Naive thymus-derived CD4-positive, alpha-beta T cell (primary cell): ENCODE measurements around the gene SERPINB7. TPM values are rescaled to one million over a fixed set of nuclear protein-coding genes. Genes with fewer than 3 reads are reported as not detected.

Source experiments
- ATAC-seq: fragments of 150-1000 bp; cut with Tn5 transposase; 2 replicates; pipeline ENCODE4 v1.10.0; 2021; ENCODE audit warnings: mild to moderate bottlenecking, moderate library complexity
- CTCF ChIA-PET: fragments of 350-600 bp; sonication (Branson Sonifier 250); formaldehyde crosslinking; loops from one replicate; lab custom pipeline; 2021; ENCODE audit warnings: antibody characterized with exemption; lab: Charles Lee
- POLR2A ChIA-PET: fragments of 350-600 bp; sonication (Branson Sonifier 250); formaldehyde crosslinking; loops from one replicate; lab custom pipeline; 2021; ENCODE audit warnings: antibody characterized with exemption, inconsistent platforms; lab: Charles Lee
- DNase-seq, 9 donors: peaks; one replicate each; pipeline versions ENCODE4 v3.0.0 to v3.0.0-alpha.2; 2020 to 2022; ENCODE audit warnings: mixed read lengths in 1 of 9
- H3K27ac ChIP-seq: one replicate; pipeline ENCODE4 v1.7.0; 2013; ENCODE audit warnings: mild to moderate bottlenecking, low read depth, low read length, moderate library complexity
- H3K27me3 ChIP-seq, 2 donors: one replicate each; pipeline ENCODE4 v1.7.0; 2013; ENCODE audit warnings: low read length in 2 of 2, mild to moderate bottlenecking in 2 of 2, moderate library complexity in 2 of 2; ENCODE audit not compliant: control insufficient read depth in 2 of 2, insufficient read depth in 2 of 2
- H3K36me3 ChIP-seq, 3 experiments: 1 replicate in 2 of 3; 2 replicates in 1 of 3; pipeline ENCODE4 v1.7.0; 2013; ENCODE audit warnings: low read length in 3 of 3, mild to moderate bottlenecking in 3 of 3, moderate library complexity in 1 of 3; ENCODE audit not compliant: insufficient read depth in 3 of 3, control insufficient read depth in 2 of 3
- H3K4me1 ChIP-seq, 2 donors: one replicate each; pipeline ENCODE4 v1.7.0; 2013; ENCODE audit warnings: low read length in 2 of 2, mild to moderate bottlenecking in 2 of 2, moderate library complexity in 1 of 2; ENCODE audit not compliant: control insufficient read depth in 2 of 2, insufficient read depth in 2 of 2
- H3K4me3 ChIP-seq: 2 replicates; pipeline ENCODE4 v1.7.0; 2013; ENCODE audit warnings: mild to moderate bottlenecking, low read length
- H3K9me3 ChIP-seq, 3 experiments: 1 replicate in 2 of 3; 2 replicates in 1 of 3; pipeline ENCODE4 v1.7.0; 2013; ENCODE audit warnings: low read length in 3 of 3; ENCODE audit not compliant: control insufficient read depth in 2 of 3
- H3K27ac Mint-ChIP-seq, 9 donors: one replicate each; pipeline ENCODE4 v1.8.0; 2020 to 2022; ENCODE audit warnings: mixed read lengths in 9 of 9, mild to moderate bottlenecking in 8 of 9, moderate library complexity in 5 of 9, inconsistent platforms in 2 of 9
- H3K27me3 Mint-ChIP-seq, 5 donors: one replicate each; pipeline ENCODE4 v1.8.0; 2021 to 2022; ENCODE audit warnings: mixed read lengths in 5 of 5, mild to moderate bottlenecking in 1 of 5
- H3K36me3 Mint-ChIP-seq, 5 donors: one replicate each; pipeline ENCODE4 v1.8.0; 2020 to 2022; ENCODE audit warnings: mixed read lengths in 5 of 5, mild to moderate bottlenecking in 3 of 5, inconsistent platforms in 1 of 5
- H3K4me1 Mint-ChIP-seq, 7 donors: one replicate each; pipeline ENCODE4 v1.8.0; 2020 to 2022; ENCODE audit warnings: mixed read lengths in 7 of 7, mild to moderate bottlenecking in 3 of 7, inconsistent platforms in 1 of 7
- H3K4me3 Mint-ChIP-seq, 10 donors: one replicate each; pipeline ENCODE4 v1.8.0; 2020 to 2022; ENCODE audit warnings: mild to moderate bottlenecking in 10 of 10, mixed read lengths in 10 of 10, moderate library complexity in 6 of 10, inconsistent platforms in 2 of 10
- H3K9me3 Mint-ChIP-seq, 11 donors: one replicate each; pipeline ENCODE4 v1.8.0; 2020 to 2022; ENCODE audit warnings: mixed read lengths in 11 of 11, mild to moderate bottlenecking in 4 of 11, inconsistent platforms in 1 of 11, moderate library complexity in 1 of 11
- intact Hi-C, 2 donors: fragments of 100-400 bp; cut with micrococcal nuclease; formaldehyde crosslinking; loops; one replicate each; pipeline ENCODE4 v1.15.1; 2023
- polyA plus RNA-seq, 2 donors: library from polyadenylated mRNA; unstranded; fragments of 300-500 nt; fragmentation: Illumina TruSeq; gene quantifications; one replicate each; pipeline ENCODE4 v1.2.3, GENCODE V29; 2021
- total RNA-seq, 6 experiments: library from RNA in 5 of 6; stranded (reverse) in 5 of 6; gene quantifications; 1 replicate in 5 of 6; 2 replicates in 1 of 6; pipeline ENCODE4 v1.2.3 and lab custom pipeline; 2021 to 2026

The SERPINB7 gene, protein sequence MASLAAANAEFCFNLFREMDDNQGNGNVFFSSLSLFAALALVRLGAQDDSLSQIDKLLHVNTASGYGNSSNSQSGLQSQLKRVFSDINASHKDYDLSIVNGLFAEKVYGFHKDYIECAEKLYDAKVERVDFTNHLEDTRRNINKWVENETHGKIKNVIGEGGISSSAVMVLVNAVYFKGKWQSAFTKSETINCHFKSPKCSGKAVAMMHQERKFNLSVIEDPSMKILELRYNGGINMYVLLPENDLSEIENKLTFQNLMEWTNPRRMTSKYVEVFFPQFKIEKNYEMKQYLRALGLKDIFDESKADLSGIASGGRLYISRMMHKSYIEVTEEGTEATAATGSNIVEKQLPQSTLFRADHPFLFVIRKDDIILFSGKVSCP
- total RNA-seq (not detected), polyA plus RNA-seq (not detected), total RNA-seq (lab: John Stamatoyannopoulos, UW) (not detected)

DNA sequence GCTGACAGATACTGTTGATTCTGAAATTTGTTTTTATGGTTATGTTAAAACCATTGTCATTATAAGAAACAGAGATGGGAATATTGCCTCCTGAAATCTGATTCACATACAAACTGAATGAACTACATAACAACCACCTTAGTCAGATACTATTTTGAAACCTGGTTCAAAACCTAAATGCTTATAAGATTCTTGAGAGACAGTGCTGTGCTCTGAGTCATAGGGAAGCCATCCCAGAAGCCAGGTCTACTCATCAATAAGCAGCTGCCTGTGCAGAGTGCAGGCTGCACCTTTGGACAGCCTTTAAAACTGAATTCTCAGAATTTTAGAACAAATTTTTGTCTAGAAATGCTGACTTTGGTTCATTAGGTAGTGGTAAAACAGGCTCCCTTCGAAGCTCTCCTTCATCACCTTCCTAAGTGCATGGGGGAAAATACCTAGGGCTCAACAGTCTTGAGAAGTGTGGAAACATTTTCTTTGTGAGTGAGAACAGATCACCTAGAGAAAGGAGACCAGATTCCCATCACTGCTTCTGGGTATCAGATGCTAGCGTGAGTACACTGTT is at the start of gene SERPINB7:
TSS of gene SERPINB7 (plus strand) at position 253 of the 565 bp plus-strand sequence. CDS start 6,955 bp downstream, outside the sequence.
- ATAC-seq, result no peak
- CTCF ChIA-PET, result no interaction called here
- H3K36me3 ChIP-seq, result no peaks in the 10 kb centered on the region
- Mint-ChIP-seq H3K4me1 (no peaks in the 10 kb centered on the region), H3K9me3 (peaks cover 0 to 5% (median 0%) of the 10 kb centered on the region in 11 donors), H3K27ac (no peak within 1 kb of the TSS), H3K4me3 (no peak within 1 kb of the TSS), H3K36me3 (no peaks in the 10 kb centered on the region), H3K27me3 (peaks cover 5 to 23% (median 11%) of the 10 kb centered on the region in 5 donors)
- POLR2A ChIA-PET, result no interaction called here
- H3K9me3 ChIP-seq, result no peaks in the 10 kb centered on the region
- no peaks in the 10 kb centered on the region for H3K27me3 ChIP-seq
- intact Hi-C loops, result no loop called here
- no peaks in the 10 kb centered on the region for H3K4me1 ChIP-seq
- DNase-seq, result no peak
- H3K27ac ChIP-seq, result no peak within 1 kb of the TSS
- no peak within 1 kb of the TSS for H3K4me3 ChIP-seq

DNA sequence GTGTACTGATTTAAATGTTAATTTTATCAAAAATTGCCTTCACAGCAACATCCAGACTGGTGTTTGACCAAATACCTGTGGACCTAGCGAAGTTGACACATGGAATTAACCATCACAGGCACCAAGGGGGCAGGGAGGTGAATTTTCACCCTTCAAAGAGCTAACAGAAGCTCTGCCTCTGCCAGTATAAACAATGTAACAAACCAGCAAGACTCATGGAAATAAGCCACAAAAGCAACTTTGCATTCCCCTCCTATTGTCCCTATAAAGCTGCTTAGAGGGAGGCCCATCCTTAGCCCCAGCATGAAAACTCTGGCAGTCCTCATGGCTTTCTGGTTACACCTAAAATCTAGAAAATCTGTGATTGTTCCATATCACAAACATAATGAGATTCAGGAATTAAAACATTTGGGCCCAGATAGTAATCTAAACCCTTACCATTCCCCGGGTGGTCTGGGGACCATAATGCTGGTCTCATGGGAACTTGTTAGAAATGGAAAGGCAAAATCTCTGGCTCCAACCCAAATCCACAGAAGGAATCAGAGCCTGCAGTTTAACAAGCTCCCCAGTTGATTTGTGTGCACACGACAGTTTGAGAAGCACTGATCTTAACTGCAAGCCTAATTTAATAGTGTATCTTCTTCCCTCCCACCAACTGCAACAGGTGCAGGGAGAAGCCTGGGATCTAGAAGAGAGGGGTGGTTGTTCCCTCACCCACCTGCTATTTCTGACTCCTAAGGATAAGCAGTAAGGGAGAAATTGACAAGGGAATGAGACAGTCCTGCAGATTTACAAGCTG is 49.3 kb upstream of the SERPINB7 start:
- Histone ChIP-seq H3K9me3 (no peaks in the 10 kb centered on the region), H3K36me3 (no peaks in the 10 kb centered on the region), H3K4me1 (no peaks in the 10 kb centered on the region), H3K4me3 (no peak overlapping the region), H3K27ac (no peak overlapping the region), H3K27me3 (no peaks in the 10 kb centered on the region)
- CTCF ChIA-PET, result no interaction called here
- no peak for ATAC-seq
- intact Hi-C loops, result no loop called here
- Mint-ChIP-seq H3K36me3 (peaks cover 0 to 3% (median 0%) of the 10 kb centered on the region in 5 donors), H3K4me3 (no peak overlapping the region), H3K27ac (no peak overlapping the region), H3K27me3 (peaks cover 0 to 22% (median 9%) of the 10 kb centered on the region in 5 donors), H3K4me1 (no peaks in the 10 kb centered on the region), H3K9me3 (peaks cover 0 to 5% (median 0%) of the 10 kb centered on the region in 11 donors)
- DNase-seq, result no peak
- POLR2A ChIA-PET, result no interaction called here

DNA sequence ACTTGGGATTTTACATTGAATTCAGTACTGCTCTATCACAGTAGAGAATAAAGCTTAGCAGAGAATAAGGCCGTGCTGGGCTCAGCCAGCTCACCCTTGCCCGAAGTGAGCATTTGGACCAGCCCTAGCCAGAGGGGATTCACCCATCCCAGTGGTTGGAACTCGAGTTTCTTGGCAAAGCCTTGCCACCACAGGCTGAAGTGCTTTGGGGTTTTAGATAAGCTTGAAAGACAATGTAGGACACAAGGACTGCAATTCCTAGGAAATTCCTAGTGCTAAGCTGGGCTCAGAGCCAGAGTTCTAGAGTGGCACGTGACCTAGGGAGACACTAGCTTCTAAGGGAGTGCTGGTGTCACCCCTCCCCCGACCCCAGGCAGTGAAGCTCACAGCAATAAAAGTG is 44.4 kb upstream of the SERPINB7 start:
- H3K4me3 Mint-ChIP-seq, result no peak overlapping the region
- no peaks in the 10 kb centered on the region for H3K4me1 Mint-ChIP-seq
- DNase-seq (no peak), ATAC-seq (no peak)
- no peaks in the 10 kb centered on the region for H3K4me1 ChIP-seq
- H3K27me3 ChIP-seq, result no peaks in the 10 kb centered on the region
- no peak overlapping the region for H3K27ac Mint-ChIP-seq
- no peak overlapping the region for H3K4me3 ChIP-seq
- POLR2A ChIA-PET, result no interaction called here
- H3K27me3 Mint-ChIP-seq, result peaks cover 0 to 26% (median 5%) of the 10 kb centered on the region in 5 donors
- peaks cover 0 to 16% (median 2%) of the 10 kb centered on the region in 11 donors for H3K9me3 Mint-ChIP-seq
- H3K9me3 ChIP-seq, result no peaks in the 10 kb centered on the region
- H3K27ac ChIP-seq, result no peak overlapping the region
- intact Hi-C loops, result no loop called here
- H3K36me3 Mint-ChIP-seq, result peaks cover 0 to 3% (median 0%) of the 10 kb centered on the region in 5 donors
- CTCF ChIA-PET, result no interaction called here
- no peaks in the 10 kb centered on the region for H3K36me3 ChIP-seq

DNA sequence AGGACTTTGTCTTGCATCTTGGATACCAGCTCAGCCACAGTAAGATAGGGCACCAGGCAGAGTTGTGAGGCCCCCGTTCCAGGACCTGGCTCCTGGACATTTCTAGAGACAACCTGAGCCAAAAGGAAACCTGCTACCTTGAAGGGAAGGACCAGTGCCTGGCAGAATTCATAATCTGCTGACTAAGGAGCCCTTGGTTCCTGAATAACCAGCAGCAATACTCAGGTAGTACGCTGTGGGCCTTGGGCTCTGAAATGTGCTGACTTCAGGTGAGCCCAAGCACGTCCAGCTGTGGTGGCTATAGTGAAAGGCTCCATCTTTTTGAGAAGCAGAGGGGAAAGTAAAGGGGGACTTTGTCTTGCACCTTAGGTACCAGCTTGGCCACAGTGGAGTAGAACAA is 44.0 kb upstream of the SERPINB7 start:
- no peaks in the 10 kb centered on the region for H3K36me3 ChIP-seq
- no peaks in the 10 kb centered on the region for H3K9me3 ChIP-seq
- no peaks in the 10 kb centered on the region for H3K4me1 Mint-ChIP-seq
- H3K27me3 Mint-ChIP-seq, result peaks cover 0 to 23% (median 5%) of the 10 kb centered on the region in 5 donors
- intact Hi-C loops, result no loop called here
- ChIA-PET POLR2A (no interaction called here), CTCF (no interaction called here)
- no peak overlapping the region for H3K4me3 ChIP-seq
- ATAC-seq, result no peak
- peaks cover 0 to 3% (median 0%) of the 10 kb centered on the region in 5 donors for H3K36me3 Mint-ChIP-seq
- no peaks in the 10 kb centered on the region for H3K27me3 ChIP-seq
- H3K27ac Mint-ChIP-seq, result no peak overlapping the region
- H3K27ac ChIP-seq, result no peak overlapping the region
- no peak for DNase-seq
- H3K4me1 ChIP-seq, result no peaks in the 10 kb centered on the region
- peaks cover 0 to 16% (median 2%) of the 10 kb centered on the region in 11 donors for H3K9me3 Mint-ChIP-seq
- no peak overlapping the region for H3K4me3 Mint-ChIP-seq

DNA sequence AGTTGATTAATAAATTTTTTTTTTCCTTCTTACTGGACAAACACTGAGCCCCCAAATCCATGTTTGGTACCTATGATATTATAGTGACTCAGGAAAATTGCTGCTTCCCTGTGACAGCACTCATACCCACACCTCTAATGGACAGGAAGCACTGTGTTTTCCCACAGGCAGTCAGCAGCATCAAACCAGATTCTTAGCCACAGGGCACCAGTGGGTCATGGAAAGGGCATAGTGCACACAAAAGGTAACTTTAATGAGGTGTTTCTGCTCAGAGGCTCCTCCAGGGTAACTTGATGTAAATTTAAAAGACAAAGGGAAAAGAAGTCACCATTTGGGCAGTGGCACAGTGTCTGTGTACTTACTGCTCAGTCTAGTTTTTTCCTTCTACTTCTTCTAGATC is 38.3 kb upstream of the SERPINB7 start:
- Mint-ChIP-seq H3K4me3 (no peak overlapping the region), H3K27ac (no peak overlapping the region), H3K36me3 (no peaks in the 10 kb centered on the region), H3K27me3 (peaks cover 0 to 6% (median 0%) of the 10 kb centered on the region in 5 donors), H3K9me3 (peaks cover 0 to 17% (median 2%) of the 10 kb centered on the region in 11 donors), H3K4me1 (no peaks in the 10 kb centered on the region)
- intact Hi-C loops, result no loop called here
- ATAC-seq (no peak), DNase-seq (no peak)
- Histone ChIP-seq H3K4me1 (no peaks in the 10 kb centered on the region), H3K36me3 (no peaks in the 10 kb centered on the region), H3K27ac (no peak overlapping the region), H3K9me3 (no peaks in the 10 kb centered on the region), H3K27me3 (no peaks in the 10 kb centered on the region), H3K4me3 (no peak overlapping the region)
- CTCF ChIA-PET, result no interaction called here
- POLR2A ChIA-PET, result no interaction called here

DNA sequence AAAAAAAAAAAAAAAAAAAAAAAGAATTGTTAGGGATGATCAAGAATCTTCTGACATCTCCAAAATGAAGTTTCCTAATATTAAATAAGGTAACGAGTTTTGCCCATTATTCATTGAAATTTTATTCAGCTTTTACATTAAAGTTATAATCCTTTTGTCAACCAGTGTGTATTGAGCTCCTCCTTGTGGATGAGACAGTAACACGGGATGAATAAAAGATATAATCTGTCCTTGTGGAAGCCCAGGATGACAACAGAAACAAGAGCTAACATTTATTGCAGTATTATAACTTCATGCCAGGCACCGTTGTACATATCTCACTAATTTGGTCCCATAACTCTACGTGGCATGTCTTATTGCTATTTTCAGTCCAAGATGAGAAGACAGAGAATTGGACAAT is 33.4 kb upstream of the SERPINB7 start:
- ChIA-PET POLR2A (no interaction called here), CTCF (no interaction called here)
- H3K4me3 ChIP-seq, result no peak overlapping the region

More for the DNA sequence above, 33.4 kb upstream of the SERPINB7 start:
- H3K9me3 ChIP-seq, result no peaks in the 10 kb centered on the region
- H3K27me3 ChIP-seq, result no peaks in the 10 kb centered on the region
- intact Hi-C loops, result no loop called here
- no peaks in the 10 kb centered on the region for H3K36me3 ChIP-seq
- H3K4me1 ChIP-seq, result no peaks in the 10 kb centered on the region
- Mint-ChIP-seq H3K9me3 (peaks cover 0 to 11% (median 2%) of the 10 kb centered on the region in 11 donors), H3K4me1 (peaks cover 0 to 2% (median 0%) of the 10 kb centered on the region in 7 donors), H3K27me3 (peaks cover 0 to 7% (median 0%) of the 10 kb centered on the region in 5 donors), H3K27ac (no peak overlapping the region), H3K4me3 (no peak overlapping the region), H3K36me3 (no peaks in the 10 kb centered on the region)
- ATAC-seq (no peak), DNase-seq (no peak)
- no peak overlapping the region for H3K27ac ChIP-seq
